GM18520 (cell line): ENCODE measurements around the gene KASH5.

ENCODE experiments used
- ATAC-seq: cut with Tn5 transposase; IDR thresholded peaks from one replicate; pipeline ENCODE4 v1.9.1; 2021; ENCODE audit not compliant: unreplicated experiment

Gene KASH5, protein sequence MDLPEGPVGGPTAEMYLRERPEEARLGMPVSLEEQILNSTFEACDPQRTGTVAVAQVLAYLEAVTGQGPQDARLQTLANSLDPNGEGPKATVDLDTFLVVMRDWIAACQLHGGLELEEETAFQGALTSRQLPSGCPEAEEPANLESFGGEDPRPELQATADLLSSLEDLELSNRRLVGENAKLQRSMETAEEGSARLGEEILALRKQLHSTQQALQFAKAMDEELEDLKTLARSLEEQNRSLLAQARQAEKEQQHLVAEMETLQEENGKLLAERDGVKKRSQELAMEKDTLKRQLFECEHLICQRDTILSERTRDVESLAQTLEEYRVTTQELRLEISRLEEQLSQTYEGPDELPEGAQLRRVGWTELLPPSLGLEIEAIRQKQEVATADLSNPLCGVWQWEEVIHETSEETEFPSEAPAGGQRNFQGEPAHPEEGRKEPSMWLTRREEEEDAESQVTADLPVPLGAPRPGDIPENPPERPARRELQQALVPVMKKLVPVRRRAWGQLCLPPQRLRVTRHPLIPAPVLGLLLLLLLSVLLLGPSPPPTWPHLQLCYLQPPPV

DNA sequence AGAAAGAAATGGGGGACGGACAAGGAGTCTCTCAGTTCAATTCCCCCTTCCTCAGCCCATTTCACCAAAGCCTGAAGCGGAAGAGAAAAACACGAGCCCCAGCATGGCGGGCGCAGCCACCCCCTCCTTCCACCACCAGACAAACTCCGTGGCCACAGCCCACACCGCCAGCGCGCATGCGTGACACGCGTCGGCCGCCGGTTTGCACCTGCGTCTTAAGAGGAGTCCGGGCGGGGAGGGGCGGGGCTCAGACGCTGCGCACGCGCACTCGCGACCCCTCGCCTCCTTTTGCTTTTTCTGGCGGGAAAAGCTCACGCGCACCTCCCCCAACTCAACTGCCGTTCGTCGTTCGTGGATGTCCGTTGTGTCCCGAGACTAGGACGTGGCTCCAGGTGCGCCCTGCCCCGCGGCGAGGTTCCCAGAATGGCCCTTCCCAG lies at the start of gene KASH5:
TSS of gene KASH5 (plus strand) at position 314 of the 437 bp plus-strand sequence. CDS start 2,635 bp downstream, outside the sequence.
- ATAC-seq: no peak

DNA sequence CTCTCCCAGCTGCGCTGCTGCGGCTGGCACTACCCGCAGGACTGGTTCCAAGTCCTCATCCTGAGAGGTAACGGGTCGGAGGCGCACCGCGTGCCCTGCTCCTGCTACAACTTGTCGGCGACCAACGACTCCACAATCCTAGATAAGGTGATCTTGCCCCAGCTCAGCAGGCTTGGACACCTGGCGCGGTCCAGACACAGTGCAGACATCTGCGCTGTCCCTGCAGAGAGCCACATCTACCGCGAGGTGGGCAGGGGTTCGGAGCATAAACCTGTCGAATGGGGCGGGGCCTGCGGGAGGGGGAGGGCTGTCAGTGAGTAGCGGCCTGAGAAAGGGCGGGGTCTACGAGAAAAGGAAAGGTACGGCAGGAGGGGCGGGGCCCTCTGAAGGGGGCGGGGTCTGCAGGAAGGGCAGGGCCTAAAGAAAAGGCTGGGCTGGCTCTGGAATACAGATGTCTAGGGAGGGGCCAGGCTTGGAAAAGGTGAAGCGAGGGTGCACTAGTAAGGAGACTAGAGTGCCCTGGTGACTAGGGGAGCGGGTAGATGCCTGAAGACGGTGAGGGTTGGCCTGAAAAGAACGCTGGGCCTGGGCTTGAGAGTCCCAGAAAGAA lies 49.3 kb upstream of the KASH5 start:
- no peak for ATAC-seq

DNA sequence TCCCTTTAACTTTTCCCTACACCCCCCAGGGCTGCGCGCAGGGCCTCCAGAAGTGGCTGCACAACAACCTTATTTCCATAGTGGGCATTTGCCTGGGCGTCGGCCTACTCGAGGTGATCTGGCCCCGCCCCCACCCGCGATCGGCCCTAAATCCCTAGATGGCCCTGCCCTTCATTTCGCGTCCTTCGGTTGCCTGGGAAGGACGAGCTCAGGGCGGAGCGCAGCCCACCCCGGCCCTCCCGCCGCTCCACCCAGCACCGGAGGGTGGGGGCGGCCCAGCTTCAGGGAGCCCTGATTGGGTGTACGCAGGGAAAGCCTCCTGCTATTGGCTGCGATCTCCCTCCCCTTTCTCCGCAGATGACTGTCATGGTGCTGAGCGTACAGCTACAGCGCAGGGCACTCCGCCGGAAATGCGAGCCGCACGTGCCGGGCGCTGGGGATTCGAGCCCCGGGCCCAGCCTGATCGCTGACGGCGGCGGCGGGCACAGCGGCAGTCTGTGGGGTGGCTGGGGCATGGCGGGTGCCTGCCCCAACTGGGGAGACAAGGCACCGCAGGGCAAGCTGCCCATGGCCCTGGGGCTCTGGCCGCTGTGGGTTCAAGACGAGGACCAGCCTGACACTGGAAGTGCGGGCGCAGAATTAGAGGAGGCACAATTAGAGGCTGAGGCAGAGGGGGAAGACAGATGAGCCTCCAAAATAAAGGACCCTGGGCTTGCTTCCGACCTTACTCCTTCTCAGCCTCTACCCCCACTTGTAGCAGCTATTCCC lies 48.6 kb upstream of the KASH5 start:
- no peak for ATAC-seq

DNA sequence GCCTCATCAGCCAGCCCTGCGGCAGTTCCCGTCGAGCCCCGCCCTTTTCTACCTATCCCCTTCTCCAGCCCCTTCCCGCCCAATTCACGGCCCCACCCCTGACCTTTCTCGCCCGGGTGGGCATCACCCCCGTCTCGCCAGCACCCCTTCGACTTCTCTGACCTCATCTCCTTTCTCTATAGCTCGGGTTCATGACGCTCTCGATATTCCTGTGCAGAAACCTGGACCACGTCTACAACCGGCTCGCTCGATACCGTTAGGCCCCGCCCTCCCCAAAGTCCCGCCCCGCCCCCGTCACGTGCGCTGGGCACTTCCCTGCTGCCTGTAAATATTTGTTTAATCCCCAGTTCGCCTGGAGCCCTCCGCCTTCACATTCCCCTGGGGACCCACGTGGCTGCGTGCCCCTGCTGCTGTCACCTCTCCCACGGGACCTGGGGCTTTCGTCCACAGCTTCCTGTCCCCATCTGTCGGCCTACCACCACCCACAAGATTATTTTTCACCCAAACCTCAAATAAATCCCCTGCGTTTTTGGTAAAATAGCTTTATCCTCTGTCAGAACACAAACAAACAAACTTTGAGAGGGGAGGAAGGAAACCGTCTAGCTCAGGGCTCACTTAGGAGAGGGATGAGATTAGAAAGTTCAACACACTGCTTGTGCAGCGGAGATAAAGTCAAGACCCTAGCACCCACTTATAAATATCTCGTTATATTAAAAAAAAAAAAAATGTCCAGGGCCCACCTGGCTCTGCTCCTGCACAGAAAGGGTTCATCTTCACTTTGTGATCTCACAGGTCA lies 47.8 kb upstream of the KASH5 start:
- ATAC-seq: peak; percentile 58

DNA sequence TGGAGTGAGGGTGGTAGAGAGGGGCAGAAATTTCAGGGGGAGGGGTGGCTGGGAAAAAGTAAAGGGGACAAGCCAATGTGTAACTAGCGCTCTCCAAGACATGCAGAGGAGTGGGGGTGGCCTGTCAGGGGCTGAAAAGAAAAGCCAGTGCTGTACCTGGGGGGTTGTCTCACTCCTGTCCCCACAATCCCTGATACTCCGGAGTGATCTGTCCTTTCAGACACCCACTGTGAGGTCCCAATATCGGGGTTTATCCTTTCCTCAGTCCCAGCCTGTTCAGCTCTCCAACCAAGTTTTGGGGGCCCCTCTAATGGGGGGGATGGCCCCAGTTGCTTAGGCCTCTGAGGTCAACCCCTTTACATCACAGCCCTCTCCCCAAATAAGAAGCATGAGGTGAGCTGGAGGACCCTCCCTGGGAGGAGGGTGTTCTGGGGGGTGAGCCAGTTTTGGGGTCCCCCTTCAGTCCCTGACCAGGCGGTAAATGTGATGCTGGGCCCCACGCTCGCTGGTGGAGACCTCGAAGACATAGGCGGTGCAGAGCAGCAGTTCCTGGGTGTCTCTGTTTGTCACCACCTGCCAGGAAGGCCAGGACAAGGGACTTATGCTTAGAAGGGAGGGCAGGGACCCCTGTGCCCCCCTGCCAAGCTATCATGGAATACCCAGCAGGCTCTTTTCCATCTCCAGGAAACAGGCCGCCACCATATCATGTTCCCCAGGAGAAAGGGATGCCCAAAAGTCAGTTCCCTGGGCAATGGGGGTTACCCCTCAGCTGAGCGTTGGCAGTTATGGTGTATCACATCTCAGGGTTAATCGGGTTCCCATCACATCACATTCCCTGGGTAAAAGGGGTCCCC lies 47.0 kb upstream of the KASH5 start:
- ATAC-seq: no peak

DNA sequence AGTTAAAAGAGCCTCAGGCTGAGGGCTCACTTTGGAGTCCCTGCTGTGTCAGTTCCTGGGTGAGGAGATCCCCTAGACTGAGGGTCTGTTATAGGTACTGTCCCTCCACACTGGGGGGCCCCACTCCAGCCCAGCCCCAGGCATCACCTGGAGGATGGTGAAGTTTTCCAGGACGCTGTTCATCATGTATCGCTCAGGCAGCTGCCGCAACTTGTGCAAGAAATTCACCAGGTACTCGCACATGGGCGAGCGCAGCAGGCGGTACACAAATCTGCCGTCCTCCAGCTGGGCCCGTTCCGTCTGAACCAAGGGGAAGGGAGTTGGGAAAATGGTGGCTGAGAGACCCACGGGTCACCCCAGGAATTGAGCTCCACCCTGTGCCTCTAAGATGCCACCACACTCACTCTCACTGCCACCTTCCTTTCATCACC lies 45.7 kb upstream of the KASH5 start:
- ATAC-seq: no peak

DNA sequence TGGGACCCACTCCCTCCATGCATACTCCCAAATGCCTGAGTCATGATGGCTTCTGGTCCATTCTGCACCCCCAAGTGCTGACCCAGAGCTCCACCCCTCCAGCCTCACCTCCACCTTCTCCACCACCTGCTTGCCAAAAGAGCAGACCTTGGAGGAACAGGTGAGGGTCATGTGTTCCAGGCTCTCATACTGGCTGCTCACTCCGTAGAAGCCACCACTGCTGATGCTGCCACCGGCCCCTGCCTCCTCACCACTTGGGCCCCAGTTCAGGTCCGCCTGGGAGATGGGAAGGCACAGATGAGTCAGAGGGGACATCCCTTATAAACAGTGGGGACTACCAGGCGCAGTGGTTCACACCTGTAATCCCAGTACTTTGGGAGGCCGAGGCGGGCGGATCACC lies 44.9 kb upstream of the KASH5 start:
- no peak for ATAC-seq

DNA sequence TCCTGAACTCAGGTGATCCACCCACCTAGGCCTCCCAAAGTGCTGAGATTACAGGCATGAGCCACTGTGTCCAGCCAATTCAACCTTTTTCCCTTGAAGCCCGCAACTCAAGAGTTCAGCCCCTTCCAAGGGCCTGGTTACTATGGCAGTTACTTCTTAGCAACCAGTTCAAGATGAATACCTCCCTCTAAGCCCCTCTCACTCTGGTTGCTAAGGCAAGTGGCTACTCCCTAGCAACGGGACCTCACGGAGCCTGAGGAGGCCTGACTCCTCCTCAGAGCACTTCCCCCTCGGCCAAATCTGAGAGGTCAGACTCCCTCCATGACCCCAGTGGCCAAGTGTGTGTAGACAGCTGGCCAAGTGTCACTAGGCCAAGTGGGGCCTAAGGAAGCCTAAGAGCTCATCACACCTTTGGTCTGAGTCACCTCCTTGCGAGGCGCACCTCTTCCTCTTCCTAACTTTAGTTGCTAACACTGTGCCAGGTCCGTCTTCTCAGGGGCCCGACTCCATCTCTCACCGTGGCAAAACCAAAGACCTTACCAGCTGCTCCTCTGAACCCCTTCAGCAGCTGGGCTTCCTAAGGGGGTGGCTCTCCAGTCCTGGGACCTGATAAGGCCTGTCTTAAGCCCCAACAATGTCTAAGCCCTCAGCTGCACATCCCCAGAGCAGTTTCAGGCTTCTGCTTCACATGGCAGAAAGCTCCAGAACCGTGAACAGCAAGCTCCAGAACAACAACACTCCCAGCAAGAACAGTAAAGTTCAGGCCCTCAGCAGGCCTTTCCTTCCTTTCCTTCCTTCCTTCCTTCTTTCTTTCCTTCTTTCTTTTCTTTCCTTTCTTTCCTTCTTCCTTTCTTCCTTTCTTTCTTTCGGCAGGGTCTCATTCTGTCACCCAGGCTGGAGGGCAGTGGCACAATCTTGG lies 43.3 kb upstream of the KASH5 start:
- no peak for ATAC-seq

DNA sequence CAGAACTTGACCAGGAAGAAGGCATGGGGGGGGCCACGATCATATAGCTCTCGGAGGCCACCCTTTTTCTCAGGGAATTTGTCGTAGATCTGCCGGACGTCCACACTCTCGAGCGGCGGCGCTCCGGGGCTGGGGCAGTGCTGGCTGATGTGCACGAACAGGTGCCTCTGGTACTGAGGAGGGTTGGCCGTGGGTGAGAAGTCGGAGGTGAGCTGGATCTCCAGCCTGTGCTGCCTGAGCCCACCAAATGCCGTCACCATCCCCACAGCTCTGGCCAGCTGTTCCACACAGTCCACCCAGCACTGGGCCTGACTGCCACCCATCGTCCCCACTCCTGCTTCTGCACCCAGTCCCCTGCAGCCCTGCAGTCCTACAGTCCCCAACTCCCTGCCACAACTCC lies 40.9 kb upstream of the KASH5 start:
- ATAC-seq: no peak

DNA sequence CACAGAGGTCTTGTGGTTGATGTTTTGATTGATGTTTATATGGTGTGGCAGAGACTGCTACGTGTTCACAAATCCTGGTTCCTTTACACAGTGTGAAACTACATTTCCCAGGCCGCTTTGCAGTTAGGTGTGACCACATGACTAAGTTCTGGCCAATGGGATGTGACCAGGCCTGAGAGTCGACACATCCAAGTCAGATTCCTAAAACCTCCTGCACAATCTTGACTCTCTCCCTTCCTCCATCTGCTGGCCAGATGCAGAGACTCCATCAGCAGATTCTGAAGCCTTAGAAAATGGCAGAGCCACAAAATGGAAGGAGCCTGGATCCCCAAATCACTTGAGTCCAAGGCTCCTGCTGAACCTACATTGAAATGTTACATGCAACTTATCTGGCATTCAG lies 40.2 kb upstream of the KASH5 start:
- no peak for ATAC-seq

DNA sequence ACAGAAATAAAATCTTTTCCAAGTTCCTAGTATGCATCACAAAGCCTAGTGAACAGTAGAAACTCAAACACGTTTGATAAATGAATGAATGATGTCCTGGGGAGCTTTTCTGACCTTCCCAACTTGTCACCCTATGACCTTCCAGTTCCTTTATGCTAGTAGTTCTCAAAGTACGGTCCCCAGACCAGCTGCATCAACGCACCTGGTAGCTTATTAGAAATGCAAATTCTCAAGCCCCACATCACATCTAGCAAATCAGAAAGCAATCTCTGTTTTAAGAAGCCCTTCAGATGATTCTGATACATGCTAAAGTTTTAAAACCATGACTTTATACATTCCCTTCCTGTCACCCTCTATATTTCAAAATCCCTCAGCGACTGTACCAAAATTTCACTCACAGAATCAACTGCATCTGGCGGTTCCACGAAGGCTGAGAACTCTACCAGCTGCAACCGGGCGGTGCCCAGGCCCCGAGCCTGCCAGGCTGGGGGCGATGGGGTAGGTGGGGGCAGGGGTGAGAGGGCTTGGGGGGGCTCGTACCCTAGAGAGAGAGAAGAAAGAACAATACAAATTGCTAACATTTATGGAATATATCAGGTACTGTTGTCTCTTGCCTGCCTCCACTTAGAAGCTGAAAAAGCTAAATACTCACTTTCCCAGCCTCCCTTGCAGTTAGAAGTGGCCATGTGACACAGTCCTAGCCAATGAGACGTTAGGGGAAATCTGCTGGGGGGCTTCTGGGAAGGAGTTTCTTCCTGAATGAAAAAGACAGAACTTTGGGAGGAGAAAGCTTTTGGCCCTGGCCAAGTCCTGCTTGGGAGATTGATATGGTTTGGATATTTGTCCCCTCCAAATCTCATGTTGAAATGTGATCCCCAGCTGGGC lies 39.5 kb upstream of the KASH5 start:
- no peak for ATAC-seq

DNA sequence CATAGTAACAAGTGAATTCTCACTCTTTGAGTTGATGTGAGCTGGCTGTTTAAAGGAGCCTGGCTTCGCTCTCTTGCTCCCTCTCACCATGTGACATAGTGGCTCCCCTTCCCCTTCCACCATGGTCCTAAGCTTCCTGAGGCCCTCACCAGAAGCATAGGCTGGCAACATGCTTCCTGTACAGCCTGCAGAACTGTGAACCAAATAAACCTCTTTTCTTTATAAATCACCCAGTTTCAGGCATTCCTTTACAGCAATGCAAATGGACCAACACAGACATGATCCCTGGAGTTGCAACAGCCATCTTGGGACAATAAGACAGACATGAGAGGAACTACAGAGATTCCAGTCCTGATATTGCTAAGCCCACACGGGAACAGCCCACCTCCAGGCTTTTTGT lies 38.5 kb upstream of the KASH5 start:
- ATAC-seq: no peak

DNA sequence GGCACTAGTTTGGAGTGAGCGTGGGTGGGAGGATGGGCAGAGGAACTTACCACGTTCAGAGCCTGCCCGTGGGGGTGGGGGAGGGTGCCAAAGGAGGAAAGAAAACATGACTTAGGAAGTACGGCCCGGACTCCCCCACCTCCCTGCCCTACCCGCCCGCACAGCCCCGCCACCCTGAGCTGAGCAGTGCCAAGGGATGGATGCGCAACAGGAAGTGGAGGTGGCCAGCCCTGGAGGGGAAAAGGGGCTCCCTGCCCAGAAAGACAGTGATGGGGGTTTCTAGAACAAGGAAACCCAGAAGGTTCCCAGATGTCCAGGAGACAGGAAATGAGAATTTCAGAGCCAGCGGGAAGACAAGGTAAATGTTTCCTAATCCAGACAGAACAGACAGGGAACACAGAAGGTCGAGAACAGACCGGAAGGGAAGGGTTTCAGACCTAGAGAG lies 32.1 kb upstream of the KASH5 start:
- ATAC-seq: no peak

DNA sequence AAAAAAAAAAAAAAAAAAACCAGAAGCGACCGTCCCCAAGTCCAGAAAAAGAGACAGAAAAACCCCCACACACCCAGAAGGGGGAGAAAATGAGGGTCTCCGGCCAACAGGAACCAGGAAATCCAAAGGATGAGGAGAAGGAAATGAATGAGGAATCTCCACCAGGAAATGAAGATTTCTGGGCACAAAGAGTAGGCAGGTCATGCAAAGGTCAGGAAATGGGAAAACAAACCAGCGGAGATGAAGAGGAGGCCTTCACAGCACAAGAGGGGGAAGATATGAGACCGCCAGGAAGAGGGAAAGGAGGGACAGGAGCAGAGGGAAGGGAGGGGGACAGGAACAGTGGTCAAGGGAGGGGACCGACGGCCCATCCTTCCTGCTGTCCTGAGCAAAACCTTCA lies 31.7 kb upstream of the KASH5 start:
- no peak for ATAC-seq

DNA sequence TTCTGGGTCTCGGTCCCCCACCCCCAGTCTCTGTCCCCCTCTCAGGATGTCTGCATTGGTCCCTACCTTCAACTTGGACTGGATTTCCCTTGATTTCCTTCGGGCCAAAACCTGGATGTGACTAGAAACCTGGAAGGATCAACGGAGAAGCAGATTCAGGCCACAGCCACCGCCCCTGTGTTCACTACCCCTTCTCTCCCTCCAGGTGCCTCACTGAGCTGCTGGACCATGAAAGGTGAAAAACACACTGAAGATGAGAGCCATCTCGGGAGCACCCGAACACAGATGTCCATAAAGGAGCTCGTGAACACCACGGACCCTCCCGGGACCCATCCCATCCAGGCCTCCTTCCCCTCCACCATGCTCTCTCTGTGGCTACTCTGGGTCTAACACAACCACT lies 30.9 kb upstream of the KASH5 start:
- ATAC-seq: no peak

DNA sequence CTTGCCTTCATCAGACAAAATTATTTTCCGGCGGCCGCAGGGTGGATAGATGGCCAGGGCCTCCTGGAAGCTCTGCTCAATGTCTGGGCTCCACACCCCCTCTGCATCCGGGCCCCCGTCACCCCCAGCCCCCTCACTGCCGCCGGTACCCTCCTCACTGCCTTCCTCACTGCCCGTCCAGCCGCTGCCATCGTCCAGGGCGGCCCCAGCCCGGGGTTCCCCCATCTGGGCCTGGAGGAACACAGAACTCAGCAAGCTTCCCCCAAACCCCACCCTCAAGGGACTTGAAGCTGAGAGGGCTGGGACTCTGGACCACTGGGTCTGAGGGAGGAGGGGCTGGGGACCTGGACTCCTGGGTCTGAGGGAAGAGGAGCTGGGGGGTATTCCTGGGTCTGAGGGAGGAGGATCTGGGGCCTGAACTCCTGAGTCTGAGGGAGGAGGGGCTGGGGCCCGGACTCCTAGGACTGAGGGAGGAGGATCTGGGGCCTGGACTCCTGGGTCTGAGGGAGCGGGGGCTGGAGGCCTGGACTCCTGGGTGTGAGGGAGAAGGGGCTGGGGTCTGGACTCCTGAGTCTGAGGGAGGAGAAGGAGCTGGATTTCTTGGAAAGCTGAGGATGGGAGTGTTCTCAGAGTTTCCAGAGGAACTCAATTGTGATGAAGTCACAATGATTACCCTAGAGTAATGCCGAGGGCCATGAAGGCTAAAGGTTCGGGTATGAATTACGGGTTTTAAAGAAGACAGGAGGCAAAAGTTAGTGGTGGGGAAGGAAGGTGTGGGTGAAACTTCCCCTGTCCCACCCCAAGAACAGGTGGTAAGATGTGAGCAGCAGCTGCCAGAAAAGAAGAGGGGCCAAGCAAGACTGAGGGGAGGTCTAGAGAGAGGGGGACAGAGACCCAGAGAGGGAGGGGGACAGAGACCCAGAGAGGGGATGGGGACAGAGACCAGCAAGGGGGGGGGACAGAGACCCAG lies 27.9 kb upstream of the KASH5 start:
- ATAC-seq: no peak
